ENCODE measurements around the gene OSBPL10.

- TF ChIP-seq BHLHE40 (IDR thresholded peaks at IDR 0.05; ENCODE audit: borderline replicate concordance) (no peak), SP1 (IDR thresholded peaks at IDR 0.05) (no peak), ELF4 (IDR thresholded peaks at IDR 0.05) (no peak), FOXM1 (IDR thresholded peaks at IDR 0.05; ENCODE audit: borderline replicate concordance) (no peak), FOXK2 (IDR thresholded peaks at IDR 0.05) (no peak), FOXA1 (IDR thresholded peaks at IDR 0.05) (no peak), SUZ12 (IDR thresholded peaks at IDR 0.05) (no peak), NFRKB (IDR thresholded peaks at IDR 0.05) (no peak), ZNF384 (IDR thresholded peaks at IDR 0.05) (no peak), LEF1 (IDR thresholded peaks at IDR 0.05; ENCODE audit: borderline replicate concordance) (no peak), PKNOX1 (IDR thresholded peaks at IDR 0.05) (no peak), TARDBP (IDR thresholded peaks at IDR 0.05) (no peak), HDGF (IDR thresholded peaks at IDR 0.05; ENCODE audit: borderline replicate concordance) (no peak), L3MBTL2 (conservative IDR thresholded peaks at IDR 0.05) (no peak)
These were observed 46.2 kb downstream of the OSBPL10 start for GRCh38 chr3:31934866-31935265.

Data from HEK293T (cell line).